GM11168 (cell line): ENCODE measurements around the gene YTHDF2.
"Not testable (repeated sequence)": the region's sequence is repeated elsewhere in the genome, so short reads cannot be mapped to it uniquely, and the experiment has no call there.

Experiments used
- in situ Hi-C: fragments of 300-500 bp; cut with MboI; formaldehyde crosslinking; loops from one replicate; pipeline ENCODE4 v1.12.0; 2022; ENCODE audit warnings: low sequenced_read_pairs; ENCODE audit not compliant: unreplicated experiment

YTHDF2 gene

GRCh38 chr1:28756846-28757245 is 20.1 kb downstream of the YTHDF2 start:
- in situ Hi-C loops = no loop called here

GRCh38 chr1:28758420-28758819 is 21.7 kb downstream of the YTHDF2 start:
- in situ Hi-C loops = no loop called here

- in situ Hi-C loops = no loop called here
These were observed 22.5 kb downstream of the YTHDF2 start for GRCh38 chr1:28759257-28759656.

GRCh38 chr1:28761189-28761588 is 24.4 kb downstream of the YTHDF2 start:
- in situ Hi-C loops = no loop called here

- in situ Hi-C loops = no loop called here
These were observed 29.9 kb downstream of the YTHDF2 start for GRCh38 chr1:28766532-28767183.

GRCh38 chr1:28770601-28771165 is 33.9 kb downstream of the YTHDF2 start:
- in situ Hi-C loops = no loop called here

- in situ Hi-C loops = not testable (repeated sequence)
These were observed 35.2 kb downstream of the YTHDF2 start for GRCh38 chr1:28771921-28772320.

- in situ Hi-C loops = no loop called here
These were observed 36.4 kb downstream of the YTHDF2 start for GRCh38 chr1:28773105-28773504.

GRCh38 chr1:28775121-28775942 is 38.6 kb downstream of the YTHDF2 start:
- in situ Hi-C loops = no loop called here

- in situ Hi-C loops = no loop called here
These were observed 39.6 kb downstream of the YTHDF2 start for GRCh38 chr1:28776341-28776740.

- in situ Hi-C loops = no loop called here
These were observed 41.3 kb downstream of the YTHDF2 start for GRCh38 chr1:28778021-28778420.

- in situ Hi-C loops = loop anchor here (5.0 to 10.0 kb wide), 2 partner anchors 87 to 255 kb away; no protein-coding TSS in a partner anchor
These were observed 43.1 kb downstream of the YTHDF2 start for GRCh38 chr1:28779751-28780408.

- in situ Hi-C loops = loop anchor here (5.0 to 10.0 kb wide), 2 partner anchors 86 to 253 kb away; no protein-coding TSS in a partner anchor
These were observed 44.6 kb downstream of the YTHDF2 start for GRCh38 chr1:28781305-28781704.

- in situ Hi-C loops = loop anchor here (5.0 to 10.0 kb wide), 2 partner anchors 85 to 253 kb away; no protein-coding TSS in a partner anchor
These were observed 45.3 kb downstream of the YTHDF2 start for GRCh38 chr1:28782011-28782410.

GRCh38 chr1:28783363-28783762 is 46.6 kb downstream of the YTHDF2 start:
- in situ Hi-C loops = loop anchor here (5.0 to 10.0 kb wide), 2 partner anchors 84 to 251 kb away; no protein-coding TSS in a partner anchor

GRCh38 chr1:28789412-28789811 is 52.7 kb downstream of the YTHDF2 start:
- in situ Hi-C loops = loop anchor here (10.0 kb wide), 1 partner anchor 245 kb away; no protein-coding TSS in a partner anchor

GRCh38 chr1:28789816-28790215 is 53.1 kb downstream of the YTHDF2 start:
- in situ Hi-C loops = loop anchor here (10.0 kb wide), 1 partner anchor 245 kb away; no protein-coding TSS in a partner anchor

- in situ Hi-C loops = no loop called here
These were observed 53.8 kb downstream of the YTHDF2 start for GRCh38 chr1:28790377-28791035.

- in situ Hi-C loops = not testable (repeated sequence)
These were observed 55.2 kb downstream of the YTHDF2 start for GRCh38 chr1:28791929-28792328.

- in situ Hi-C loops = no loop called here
These were observed 55.9 kb downstream of the YTHDF2 start for GRCh38 chr1:28792644-28793121.
